HEK293 (cell line): Measurements from ENCODE around the gene RNF133.

Experiments used
- CTCF ChIA-PET: fragments of 350-600 bp; formaldehyde crosslinking; extraction: SDS; loops from one replicate; lab custom pipeline; 2021; ENCODE audit warnings: antibody characterized with exemption; lab: Yijun Ruan, JAX
- POLR2A ChIA-PET: fragments of 300-600 bp; formaldehyde crosslinking; extraction: SDS; loops from one replicate; lab custom pipeline; 2020; ENCODE audit warnings: antibody characterized with exemption, inconsistent platforms; lab: Yijun Ruan, JAX
- H3K27ac ChIP-seq: fragments of 200-500 bp; sonication (Bioruptor generic); 2 replicates; pipeline ENCODE4 v1.5.1; 2014; ENCODE audit warnings: low read depth, low read length, control low read depth, inconsistent platforms; ENCODE audit errors: extremely low read depth
- H3K36me3 ChIP-seq, 2 experiments: fragments of 200-500 bp in 1 of 2; sonication (Bioruptor generic) in 1 of 2; 1 replicate in 1 of 2; 2 replicates in 1 of 2; pipeline ENCODE4 v1.5.1; 2014 to 2017; ENCODE audit warnings: inconsistent platforms in 2 of 2, low read length in 2 of 2; ENCODE audit not compliant: control insufficient read depth in 2 of 2, insufficient read depth in 1 of 2
- H3K4me1 ChIP-seq: fragments of 200-500 bp; sonication (Bioruptor generic); 2 replicates; pipeline ENCODE4 v1.5.1; 2014; ENCODE audit warnings: mild to moderate bottlenecking, low read length, inconsistent platforms; ENCODE audit not compliant: control insufficient read depth, insufficient read depth
- H3K4me3 ChIP-seq: 2 replicates; pipeline ENCODE4 v1.5.1; 2011; ENCODE audit warnings: low read depth, mild to moderate bottlenecking, control low read depth, low read length, moderate library complexity
- H3K9me3 ChIP-seq: fragments of 200-500 bp; sonication (Bioruptor generic); 2 replicates; pipeline ENCODE4 v1.5.1; 2014; ENCODE audit warnings: low read depth, low read length, inconsistent platforms; ENCODE audit not compliant: control insufficient read depth, insufficient read depth
- CTCF ChIP-seq: fragments of 450-650 bp; formaldehyde crosslinking; IDR thresholded peaks from 2 replicates; pipeline ENCODE4 v1.5.1; 2016; ENCODE audit warnings: missing biosample characterization, missing genetic modification characterization
- REPIN1 ChIP-seq: fragments of 450-650 bp; formaldehyde crosslinking; IDR thresholded peaks from 2 replicates; pipeline ENCODE4 v1.5.1; 2017; ENCODE audit warnings: missing biosample characterization, missing genetic modification characterization, low read depth
- ZNF146 ChIP-seq: fragments of 450-650 bp; formaldehyde crosslinking; IDR thresholded peaks from 2 replicates; pipeline ENCODE4 v1.5.1; 2016; ENCODE audit warnings: missing biosample characterization, missing genetic modification characterization
- ZNF2 ChIP-seq: fragments of 450-650 bp; formaldehyde crosslinking; IDR thresholded peaks from 2 replicates; pipeline ENCODE4 v1.5.1; 2016; ENCODE audit warnings: missing biosample characterization, missing genetic modification characterization
- ZNF223 ChIP-seq: fragments of 450-650 bp; formaldehyde crosslinking; IDR thresholded peaks from 2 replicates; pipeline ENCODE4 v1.5.1; 2016; ENCODE audit warnings: missing biosample characterization, missing genetic modification characterization
- ZNF280C ChIP-seq: fragments of 450-650 bp; formaldehyde crosslinking; IDR thresholded peaks from 2 replicates; pipeline ENCODE4 v1.5.1; 2016; ENCODE audit warnings: missing biosample characterization, missing genetic modification characterization
- ZNF350 ChIP-seq: fragments of 450-650 bp; formaldehyde crosslinking; IDR thresholded peaks from 2 replicates; pipeline ENCODE4 v1.5.0; 2017; ENCODE audit warnings: missing biosample characterization, mild to moderate bottlenecking, missing genetic modification characterization
- ZNF521 ChIP-seq: fragments of 450-650 bp; formaldehyde crosslinking; IDR thresholded peaks from 2 replicates; pipeline ENCODE4 v1.5.1; 2017; ENCODE audit warnings: missing biosample characterization, mild to moderate bottlenecking, missing genetic modification characterization
- ZNF558 ChIP-seq: fragments of 450-650 bp; formaldehyde crosslinking; IDR thresholded peaks from 2 replicates; pipeline ENCODE4 v1.5.1; 2016; ENCODE audit warnings: missing biosample characterization, missing genetic modification characterization
- ZNF560 ChIP-seq: fragments of 450-650 bp; formaldehyde crosslinking; IDR thresholded peaks from 2 replicates; pipeline ENCODE4 v1.5.1; 2017; ENCODE audit warnings: missing biosample characterization, missing genetic modification characterization, borderline replicate concordance
- ZNF621 ChIP-seq: fragments of 450-650 bp; formaldehyde crosslinking; IDR thresholded peaks from 2 replicates; pipeline ENCODE4 v1.5.1; 2017; ENCODE audit warnings: missing biosample characterization, missing genetic modification characterization
- ZNF660 ChIP-seq: fragments of 450-650 bp; IDR thresholded peaks from 2 replicates; pipeline ENCODE4 v1.5.1; 2018; ENCODE audit warnings: missing biosample characterization, mild to moderate bottlenecking, missing genetic modification characterization
- ZNF677 ChIP-seq: fragments of 450-650 bp; IDR thresholded peaks from 2 replicates; pipeline ENCODE4 v1.5.0; 2018; ENCODE audit warnings: missing biosample characterization, mild to moderate bottlenecking, missing genetic modification characterization, moderate library complexity
- ZSCAN5A ChIP-seq: fragments of 450-650 bp; formaldehyde crosslinking; IDR thresholded peaks from 2 replicates; pipeline ENCODE4 v1.5.1; 2016; ENCODE audit warnings: missing biosample characterization, missing genetic modification characterization
- TF ChIP-seq, protein P1 (sequence below): fragments of 450-650 bp; formaldehyde crosslinking; IDR thresholded peaks from 2 replicates; pipeline ENCODE4 v1.5.1; 2016; ENCODE audit warnings: missing biosample characterization, missing genetic modification characterization

The RNF133 gene

GRCh38 chr7:122663733-122664132 is 35.2 kb downstream of the RNF133 start (continued):
- TF ChIP-seq ZNF280C (tag by site-specific recombination) (no peak), ZNF223 (tag by site-specific recombination) (no peak), ZSCAN5A (no peak), REPIN1 (tag by site-specific recombination) (no peak), ZNF2 (no peak), ZNF660 (tag by site-specific recombination) (no peak)
- TF ChIP-seq, protein P1, sequence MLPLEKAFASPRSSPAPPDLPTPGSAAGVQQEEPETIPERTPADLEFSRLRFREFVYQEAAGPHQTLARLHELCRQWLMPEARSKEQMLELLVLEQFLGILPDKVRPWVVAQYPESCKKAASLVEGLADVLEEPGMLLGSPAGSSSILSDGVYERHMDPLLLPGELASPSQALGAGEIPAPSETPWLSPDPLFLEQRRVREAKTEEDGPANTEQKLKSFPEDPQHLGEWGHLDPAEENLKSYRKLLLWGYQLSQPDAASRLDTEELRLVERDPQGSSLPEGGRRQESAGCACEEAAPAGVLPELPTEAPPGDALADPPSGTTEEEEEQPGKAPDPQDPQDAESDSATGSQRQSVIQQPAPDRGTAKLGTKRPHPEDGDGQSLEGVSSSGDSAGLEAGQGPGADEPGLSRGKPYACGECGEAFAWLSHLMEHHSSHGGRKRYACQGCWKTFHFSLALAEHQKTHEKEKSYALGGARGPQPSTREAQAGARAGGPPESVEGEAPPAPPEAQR (tag by site-specific recombination): no peak

- no peak overlapping the region for H3K27ac ChIP-seq
- no peaks in the 10 kb centered on the region for H3K36me3 ChIP-seq
- no peaks in the 10 kb centered on the region for H3K9me3 ChIP-seq
- no peak for TF ChIP-seq ZNF558 (tag by site-specific recombination)
- TF ChIP-seq, all 188 proteins: peak for 0
- ChIA-PET POLR2A (no interaction called here), CTCF (no interaction called here)
- no peaks in the 10 kb centered on the region for H3K4me1 ChIP-seq
- H3K4me3 ChIP-seq: no peak overlapping the region
These were observed 40.1 kb downstream of the RNF133 start for GRCh38 chr7:122658856-122659255.

GRCh38 chr7:122653685-122654084 is 45.2 kb downstream of the RNF133 start:
- Histone ChIP-seq H3K4me3 (no peak overlapping the region), H3K4me1 (no peaks in the 10 kb centered on the region), H3K27ac (no peak overlapping the region), H3K36me3 (no peaks in the 10 kb centered on the region), H3K9me3 (no peaks in the 10 kb centered on the region)
- ChIA-PET CTCF (interaction anchor here (0.6 kb wide), 1 partner anchor 501 kb away, joined by 6 read pairs; no protein-coding TSS in a partner anchor), POLR2A (no interaction called here)
- no peak for TF ChIP-seq ZNF621 (tag by site-specific recombination)
- TF ChIP-seq ZNF521 (tag by site-specific recombination): no peak
- TF ChIP-seq ZNF350: no peak

GRCh38 chr7:122652876-122653275 is 46.0 kb downstream of the RNF133 start:
- Histone ChIP-seq H3K27ac (no peak overlapping the region), H3K36me3 (no peaks in the 10 kb centered on the region), H3K9me3 (no peaks in the 10 kb centered on the region), H3K4me1 (no peaks in the 10 kb centered on the region), H3K4me3 (no peak overlapping the region)
- TF ChIP-seq ZNF146 (tag by site-specific recombination): no peak
- ChIA-PET CTCF (interaction anchor here (0.6 kb wide), 1 partner anchor 501 kb away, joined by 6 read pairs; no protein-coding TSS in a partner anchor), POLR2A (no interaction called here)

GRCh38 chr7:122651451-122651850 is 47.5 kb downstream of the RNF133 start:
- Histone ChIP-seq H3K9me3 (no peaks in the 10 kb centered on the region), H3K36me3 (no peaks in the 10 kb centered on the region), H3K4me1 (no peaks in the 10 kb centered on the region), H3K27ac (no peak overlapping the region), H3K4me3 (no peak overlapping the region)
- CTCF ChIA-PET: no interaction called here
- TF ChIP-seq ZNF560 (tag by site-specific recombination) (no peak), CTCF (no peak), ZNF677 (no peak)
- POLR2A ChIA-PET: no interaction called here
